Left ventricle myocardium inferior (tissue), 1 donor: ENCODE data around the gene PDE11A. TPM values are rescaled to one million over a fixed set of nuclear protein-coding genes. Genes with fewer than 3 reads are reported as not detected.

Experiments
- DNase-seq: peaks from one replicate; pipeline ENCODE4 v3.0.0-alpha.2; 2020
- H3K27ac ChIP-seq: fragments of 200-600 bp; replicated peaks from 2 replicates; pipeline ENCODE4 v1.8.0; 2021
- H3K27me3 ChIP-seq: fragments of 200-600 bp; 2 replicates; pipeline ENCODE4 v1.8.0; 2021; ENCODE audit warnings: low read depth
- H3K36me3 ChIP-seq: fragments of 200-600 bp; 2 replicates; pipeline ENCODE4 v1.8.0; 2021
- H3K4me1 ChIP-seq: fragments of 200-600 bp; 2 replicates; pipeline ENCODE4 v1.8.0; 2021
- H3K4me3 ChIP-seq: fragments of 200-600 bp; 2 replicates; pipeline ENCODE4 v1.8.0; 2021; ENCODE audit warnings: mild to moderate bottlenecking, moderate library complexity
- H3K9me3 ChIP-seq: fragments of 200-600 bp; replicated peaks from 2 replicates; pipeline ENCODE4 v1.8.0; 2021
- intact Hi-C: fragments of 100-400 bp; cut with micrococcal nuclease; formaldehyde crosslinking; loops from one replicate; pipeline ENCODE4 v1.11.0; 2022
- total RNA-seq: library from RNA; stranded (reverse); fragmentation: NEBNext Ultra II Directional; extraction: Animal tissue kit (Norgen Biotek cat#: 25700); gene quantifications from one replicate; pipeline ENCODE4 v1.2.1, GENCODE V29; 2021
- TF ChIP-seq, protein P1 (sequence below): fragments of 200-600 bp; IDR thresholded peaks from 2 replicates; pipeline ENCODE4 v1.8.0; 2021; ENCODE audit warnings: antibody characterized with exemption, mild to moderate bottlenecking, borderline replicate concordance
- donor health status: DM: no; HTN: yes; CAD: no; lungs with severe emphysema.

Gene PDE11A
- total RNA-seq, 1 donor from 2014 or later: 2.5 TPM

DNA sequence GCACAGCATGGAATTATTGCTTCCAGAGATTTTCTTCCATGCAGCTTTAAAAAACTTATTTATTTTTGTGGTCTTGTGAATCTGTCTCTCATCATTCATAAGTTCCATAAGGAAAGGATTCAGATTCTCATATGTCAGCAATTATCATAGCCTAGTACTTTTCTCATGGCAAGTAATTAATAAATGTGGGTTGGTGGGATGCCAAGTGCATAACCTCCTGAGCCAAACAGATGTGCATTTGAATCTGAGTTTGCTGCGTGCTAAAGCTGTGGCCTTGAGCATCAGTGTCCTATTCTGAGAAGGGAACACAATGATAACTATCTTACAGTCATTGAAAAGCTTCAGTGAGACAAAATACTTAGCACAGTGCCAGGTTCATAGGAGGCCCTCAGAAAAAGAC lies 331.9 kb downstream of the PDE11A start:
- Histone ChIP-seq H3K36me3 (no peaks in the 10 kb centered on the region), H3K4me3 (no peak overlapping the region), H3K27me3 (no peaks in the 10 kb centered on the region), H3K9me3 (no peaks in the 10 kb centered on the region), H3K27ac (no peak overlapping the region), H3K4me1 (peaks cover 7% of the 10 kb centered on the region)
- intact Hi-C loops: no loop called here
- TF ChIP-seq, protein P1, sequence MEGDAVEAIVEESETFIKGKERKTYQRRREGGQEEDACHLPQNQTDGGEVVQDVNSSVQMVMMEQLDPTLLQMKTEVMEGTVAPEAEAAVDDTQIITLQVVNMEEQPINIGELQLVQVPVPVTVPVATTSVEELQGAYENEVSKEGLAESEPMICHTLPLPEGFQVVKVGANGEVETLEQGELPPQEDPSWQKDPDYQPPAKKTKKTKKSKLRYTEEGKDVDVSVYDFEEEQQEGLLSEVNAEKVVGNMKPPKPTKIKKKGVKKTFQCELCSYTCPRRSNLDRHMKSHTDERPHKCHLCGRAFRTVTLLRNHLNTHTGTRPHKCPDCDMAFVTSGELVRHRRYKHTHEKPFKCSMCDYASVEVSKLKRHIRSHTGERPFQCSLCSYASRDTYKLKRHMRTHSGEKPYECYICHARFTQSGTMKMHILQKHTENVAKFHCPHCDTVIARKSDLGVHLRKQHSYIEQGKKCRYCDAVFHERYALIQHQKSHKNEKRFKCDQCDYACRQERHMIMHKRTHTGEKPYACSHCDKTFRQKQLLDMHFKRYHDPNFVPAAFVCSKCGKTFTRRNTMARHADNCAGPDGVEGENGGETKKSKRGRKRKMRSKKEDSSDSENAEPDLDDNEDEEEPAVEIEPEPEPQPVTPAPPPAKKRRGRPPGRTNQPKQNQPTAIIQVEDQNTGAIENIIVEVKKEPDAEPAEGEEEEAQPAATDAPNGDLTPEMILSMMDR: no peak
- no peak for DNase-seq

DNA sequence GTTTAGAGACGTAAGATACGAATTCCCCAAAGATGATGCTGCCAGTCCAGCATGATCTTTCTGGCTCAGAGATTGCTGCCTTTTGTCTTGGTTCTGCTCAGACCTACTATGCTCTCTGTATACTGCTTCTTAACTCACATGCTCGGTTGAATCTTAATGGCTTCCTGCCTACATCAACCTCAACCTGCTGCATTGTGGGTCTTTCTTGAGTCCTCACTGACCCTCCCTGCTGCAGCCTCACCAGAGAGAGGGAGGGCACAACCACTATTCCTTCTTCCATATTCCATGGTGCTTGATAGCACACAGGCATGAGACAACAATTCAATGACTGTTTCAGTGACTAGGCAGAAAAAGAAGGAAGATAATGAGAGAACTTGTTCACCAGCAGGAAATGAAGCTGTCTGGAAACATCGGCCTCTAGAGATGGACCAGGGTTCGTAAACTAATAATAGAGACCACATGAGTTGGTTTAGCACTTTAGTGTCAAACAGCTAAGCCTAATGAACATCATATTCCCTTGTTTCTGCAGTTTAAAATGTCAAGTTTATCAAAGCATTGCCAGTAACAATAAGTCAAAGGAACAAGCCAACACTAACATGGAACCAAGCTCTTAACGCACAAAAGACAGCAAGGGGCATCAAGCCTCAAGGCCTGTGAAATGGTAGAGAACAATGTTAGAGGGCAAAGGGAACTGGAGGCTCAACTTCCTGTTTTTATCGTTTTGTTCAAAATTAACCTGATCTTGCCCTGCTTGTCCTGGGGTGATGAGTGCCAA lies 333.9 kb downstream of the PDE11A start:
- H3K36me3 ChIP-seq: no peaks in the 10 kb centered on the region
- no peak for DNase-seq
- H3K4me3 ChIP-seq: no peak overlapping the region
- intact Hi-C loops: no loop called here
- H3K4me1 ChIP-seq: no peaks in the 10 kb centered on the region
- no peaks in the 10 kb centered on the region for H3K27me3 ChIP-seq
- H3K27ac ChIP-seq: no peak overlapping the region
- no peaks in the 10 kb centered on the region for H3K9me3 ChIP-seq
- TF ChIP-seq, protein P1: no peak

DNA sequence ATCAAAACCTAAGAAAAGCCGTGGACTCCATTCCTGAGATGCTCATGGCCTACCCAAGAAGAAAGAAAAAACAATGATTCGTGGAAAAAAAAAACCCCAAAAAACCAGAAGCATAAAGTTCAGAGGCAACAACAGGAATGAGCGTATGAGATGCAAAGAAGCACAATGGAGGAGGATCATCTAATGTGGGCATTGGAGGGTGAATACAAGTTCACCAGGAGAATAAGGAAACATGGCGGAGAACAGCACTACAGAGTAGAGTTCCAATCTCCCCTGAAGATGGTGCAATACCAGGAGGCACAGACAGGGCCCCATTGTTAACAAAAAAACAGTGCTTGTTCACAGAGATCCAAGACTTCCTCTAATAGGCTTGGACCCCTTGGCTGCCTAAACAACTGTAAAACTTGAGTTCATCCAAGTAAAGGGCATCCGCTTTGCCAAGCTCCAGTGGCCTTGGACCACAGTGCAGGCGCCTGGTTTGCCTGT lies 337.2 kb downstream of the PDE11A start:
- DNase-seq: no peak
- Histone ChIP-seq H3K27ac (no peak overlapping the region), H3K4me3 (no peak overlapping the region), H3K27me3 (no peaks in the 10 kb centered on the region), H3K4me1 (no peaks in the 10 kb centered on the region), H3K9me3 (no peaks in the 10 kb centered on the region), H3K36me3 (no peaks in the 10 kb centered on the region)
- intact Hi-C loops: no loop called here
- TF ChIP-seq, protein P1: no peak

DNA sequence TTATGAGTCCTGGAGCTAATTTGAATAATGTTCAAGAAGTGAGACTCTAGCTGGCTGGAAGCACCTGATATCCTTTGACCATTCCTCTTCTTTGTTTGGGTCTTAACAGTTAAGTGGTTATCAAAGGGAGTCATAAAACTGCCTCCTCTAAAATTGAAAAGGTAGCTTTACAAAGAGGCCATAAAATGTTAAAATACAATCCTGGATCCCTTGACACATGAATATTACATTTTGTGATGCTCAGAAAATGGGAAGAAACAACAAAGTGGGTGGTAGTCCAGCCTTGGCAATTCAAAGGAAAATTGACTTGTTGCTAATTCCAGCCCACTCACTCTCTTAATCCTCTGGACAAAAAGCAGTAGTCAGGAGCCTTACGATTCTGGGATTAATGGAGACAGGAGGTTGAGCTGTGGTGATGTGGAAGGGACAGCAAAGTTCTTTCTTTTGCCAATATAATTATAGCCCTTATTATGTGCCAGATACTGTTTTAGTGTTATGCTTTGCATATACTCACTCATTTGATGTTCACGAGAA lies 339.2 kb downstream of the PDE11A start:
- Histone ChIP-seq H3K36me3 (no peaks in the 10 kb centered on the region), H3K4me3 (no peak overlapping the region), H3K27me3 (no peaks in the 10 kb centered on the region), H3K27ac (no peak overlapping the region), H3K9me3 (no peaks in the 10 kb centered on the region), H3K4me1 (no peaks in the 10 kb centered on the region)
- TF ChIP-seq, protein P1: no peak
- intact Hi-C loops: no loop called here
- DNase-seq: no peak

DNA sequence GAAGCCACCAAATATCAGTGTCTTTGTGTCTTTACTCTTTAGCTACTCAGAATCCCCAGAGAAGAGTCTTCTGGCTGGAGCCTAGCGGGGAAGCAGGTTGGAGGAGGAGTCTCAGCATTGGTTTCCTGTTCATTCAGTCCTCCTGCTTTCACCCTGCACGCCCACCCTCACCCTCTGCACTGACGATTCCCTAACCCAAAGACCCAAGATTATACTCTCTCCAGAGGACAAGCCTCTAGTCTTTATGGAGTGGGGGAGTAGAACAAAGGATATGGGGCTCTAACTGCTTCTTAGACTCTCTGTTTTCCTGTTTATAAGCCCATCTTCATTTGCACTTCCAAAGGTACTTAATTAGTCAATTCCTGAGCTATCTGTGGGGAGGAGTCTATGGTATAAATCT lies 341.2 kb downstream of the PDE11A start:
- Histone ChIP-seq H3K27me3 (no peaks in the 10 kb centered on the region), H3K4me1 (no peaks in the 10 kb centered on the region), H3K36me3 (no peaks in the 10 kb centered on the region), H3K9me3 (no peaks in the 10 kb centered on the region), H3K4me3 (no peak overlapping the region), H3K27ac (no peak overlapping the region)
- intact Hi-C loops: no loop called here
- DNase-seq: no peak
- TF ChIP-seq, protein P1: no peak
